MM.1S (cell line): ENCODE measurements around the gene ATG5.

Experiments
- EZH2 ChIP-seq: fragments of 300-600 bp; sonication (generic); optimal IDR thresholded peaks from 2 replicates; pipeline ENCODE3; 2017; ENCODE audit warnings: low read depth, mild to moderate bottlenecking, antibody characterized with exemption, low read length, mixed read lengths
- TF ChIP-seq, protein P1 (sequence below): fragments of 300-600 bp; sonication (generic); IDR thresholded peaks from 2 replicates; pipeline ENCODE4 v1.5.1; 2016; ENCODE audit warnings: antibody characterized with exemption, low read length, mixed read lengths

DNA sequence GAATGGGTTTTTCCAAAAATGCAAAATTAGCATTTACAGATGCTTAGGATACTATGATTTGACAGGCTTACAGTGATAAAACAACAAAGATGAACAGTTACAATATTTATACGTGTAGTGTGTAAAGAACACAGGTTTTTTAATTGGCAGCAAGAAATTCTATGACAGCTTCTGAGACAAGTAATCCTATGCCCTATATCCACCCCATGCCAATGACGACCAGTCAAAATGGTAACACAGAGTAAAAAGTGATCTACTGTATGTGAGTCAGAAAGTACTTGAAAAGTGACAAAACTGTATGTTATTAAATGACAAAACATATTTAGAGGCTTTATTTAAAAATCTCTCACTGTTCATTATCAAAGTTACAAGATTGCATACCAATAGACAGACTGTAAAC is 139.9 kb downstream of the ATG5 start:
- TF ChIP-seq, protein P1, sequence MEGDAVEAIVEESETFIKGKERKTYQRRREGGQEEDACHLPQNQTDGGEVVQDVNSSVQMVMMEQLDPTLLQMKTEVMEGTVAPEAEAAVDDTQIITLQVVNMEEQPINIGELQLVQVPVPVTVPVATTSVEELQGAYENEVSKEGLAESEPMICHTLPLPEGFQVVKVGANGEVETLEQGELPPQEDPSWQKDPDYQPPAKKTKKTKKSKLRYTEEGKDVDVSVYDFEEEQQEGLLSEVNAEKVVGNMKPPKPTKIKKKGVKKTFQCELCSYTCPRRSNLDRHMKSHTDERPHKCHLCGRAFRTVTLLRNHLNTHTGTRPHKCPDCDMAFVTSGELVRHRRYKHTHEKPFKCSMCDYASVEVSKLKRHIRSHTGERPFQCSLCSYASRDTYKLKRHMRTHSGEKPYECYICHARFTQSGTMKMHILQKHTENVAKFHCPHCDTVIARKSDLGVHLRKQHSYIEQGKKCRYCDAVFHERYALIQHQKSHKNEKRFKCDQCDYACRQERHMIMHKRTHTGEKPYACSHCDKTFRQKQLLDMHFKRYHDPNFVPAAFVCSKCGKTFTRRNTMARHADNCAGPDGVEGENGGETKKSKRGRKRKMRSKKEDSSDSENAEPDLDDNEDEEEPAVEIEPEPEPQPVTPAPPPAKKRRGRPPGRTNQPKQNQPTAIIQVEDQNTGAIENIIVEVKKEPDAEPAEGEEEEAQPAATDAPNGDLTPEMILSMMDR = no peak
- no peak for TF ChIP-seq EZH2
